ENCODE measurements around the gene ITGA2B. TPM values are rescaled to one million over a fixed set of nuclear protein-coding genes. Genes with fewer than 3 reads are reported as not detected.

ITGA2B gene
- total RNA-seq: 10 to 100 TPM in 1 of 4 donors, 1 to 10 TPM in 3; 3.9 to 14.3 (median 8.6) TPM
- polyA plus RNA-seq: 3.4 TPM
- long read RNA-seq, donor 1, partial matches to known transcripts: 6 of 21 reads
- long read RNA-seq, donor 1, other reads (novel, unspliced or antisense): 15 of 21 reads
- long read RNA-seq, donor 2, partial matches to known transcripts: 0 of 8 reads
- long read RNA-seq, donor 2, other reads (novel, unspliced or antisense): 8 of 8 reads
- long read RNA-seq, donor 3, partial matches to known transcripts: 8 of 17 reads
- long read RNA-seq, donor 3, other reads (novel, unspliced or antisense): 9 of 17 reads
- long read RNA-seq, donor 4, partial matches to known transcripts: 4 of 14 reads
- long read RNA-seq, donor 4, other reads (novel, unspliced or antisense): 10 of 14 reads

DNA sequence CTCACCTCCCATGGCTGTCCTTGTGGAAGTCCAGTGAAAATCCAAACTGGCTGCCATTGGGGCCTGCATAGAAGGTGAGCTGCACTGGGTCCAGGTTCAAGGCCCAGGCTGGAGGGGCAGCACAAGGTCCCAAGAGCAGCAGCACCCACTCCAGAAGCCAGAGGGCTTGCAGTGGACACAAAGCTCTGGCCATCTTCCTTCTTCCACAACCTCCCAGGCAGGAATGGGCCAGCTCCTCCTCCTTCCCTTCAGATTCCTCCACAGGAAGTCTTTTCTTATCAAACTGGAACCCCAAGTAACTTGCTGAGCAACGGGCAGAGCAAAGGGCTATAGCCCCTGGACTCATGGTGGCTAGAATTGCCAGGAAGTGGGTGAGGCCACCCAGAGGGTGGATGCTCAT is at the start of gene ITGA2B:
ITGA2B (minus strand) TSS at position 369 of the 400 bp plus-strand sequence; CDS start at position 193, 176 bp downstream.
- no peak within 1 kb of the TSS for H3K4me3 ChIP-seq (ENCODE audit: low read length)
- ATAC-seq (no peak), DNase-seq (no peak)
- peaks cover 4% of the 10 kb centered on the region for H3K4me1 ChIP-seq (ENCODE audit: control insufficient read depth, insufficient read depth, low read length)
- intact Hi-C loops (cut with DNase I): no loop called here
- H3K27me3 ChIP-seq (ENCODE audit: control insufficient read depth, insufficient read depth): no peaks in the 10 kb centered on the region
- no peaks in the 10 kb centered on the region for H3K9me3 ChIP-seq (ENCODE audit: control insufficient read depth, low read length)
- WGBS: 36% methylated on average over 1 of the region's 1 CpG
- no peak within 1 kb of the TSS for H3K27ac ChIP-seq (ENCODE audit: low read length)

DNA sequence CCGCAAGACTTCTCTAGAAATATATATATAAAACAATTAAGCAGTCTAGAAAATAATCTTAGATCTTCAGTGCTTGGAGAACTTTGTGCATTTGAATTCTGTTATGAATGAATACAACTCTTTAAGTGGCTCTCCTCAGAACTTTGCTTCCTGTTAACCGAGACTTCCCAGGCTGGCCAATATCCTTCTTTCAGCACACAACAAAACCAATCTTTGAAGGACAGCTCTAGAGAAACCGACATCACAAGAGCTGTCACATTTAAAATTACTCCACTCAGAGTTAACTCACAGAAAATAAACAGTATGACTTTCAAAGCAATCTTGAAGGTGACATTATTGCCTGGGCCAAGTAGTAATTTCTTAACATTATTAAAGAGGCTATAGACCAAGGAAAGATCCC is 49.7 kb upstream of the ITGA2B start:
- no peaks in the 10 kb centered on the region for H3K9me3 ChIP-seq (ENCODE audit: control insufficient read depth, low read length)
- peaks cover 1% of the 10 kb centered on the region for H3K4me1 ChIP-seq (ENCODE audit: control insufficient read depth, insufficient read depth, low read length)
- H3K27ac ChIP-seq (ENCODE audit: low read length): no peak overlapping the region
- WGBS: 44% methylated on average over 3 of the region's 3 CpGs
- ATAC-seq (peak; percentile 31 to 55), DNase-seq (no peak)
- intact Hi-C loops (cut with DNase I): loop anchor here in 1 of 4 donors (10.0 kb wide), 1 partner anchor 56 kb away; no protein-coding TSS in a partner anchor
- H3K4me3 ChIP-seq (ENCODE audit: low read length): no peak overlapping the region
- no peaks in the 10 kb centered on the region for H3K27me3 ChIP-seq (ENCODE audit: control insufficient read depth, insufficient read depth)

DNA sequence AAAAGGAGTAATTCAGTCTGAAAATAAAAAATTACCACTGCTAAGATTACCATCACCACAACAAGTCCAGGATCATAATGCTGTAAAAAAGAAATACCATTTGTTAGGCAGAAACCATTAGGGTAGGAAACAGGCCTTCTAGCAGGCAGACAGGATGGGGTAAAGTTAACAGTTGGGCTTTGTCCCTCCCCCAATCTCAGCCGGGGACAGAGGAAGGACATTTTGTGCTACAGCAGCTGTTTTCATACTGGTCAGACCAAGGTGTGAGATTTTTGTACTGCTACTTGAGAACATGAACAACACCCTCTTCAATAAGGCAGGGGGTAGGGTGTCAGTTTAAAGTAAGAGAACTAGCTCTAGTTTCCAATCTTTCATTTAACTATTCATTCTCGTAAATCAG is 49.2 kb upstream of the ITGA2B start:
- no peaks in the 10 kb centered on the region for H3K27me3 ChIP-seq (ENCODE audit: control insufficient read depth, insufficient read depth)
- no peaks in the 10 kb centered on the region for H3K9me3 ChIP-seq (ENCODE audit: control insufficient read depth, low read length)
- WGBS: 36% methylated on average over 2 of the region's 2 CpGs
- ATAC-seq (peak; percentile 90 to 94), DNase-seq (peak in 1 of 3 donors; percentile 67)
- intact Hi-C loops (cut with DNase I): loop anchor here in 1 of 4 donors (10.0 kb wide), 1 partner anchor 56 kb away; no protein-coding TSS in a partner anchor
- peak overlapping the region; percentile 17 for H3K27ac ChIP-seq (ENCODE audit: low read length)
- no peak overlapping the region for H3K4me3 ChIP-seq (ENCODE audit: low read length)
- H3K4me1 ChIP-seq (ENCODE audit: control insufficient read depth, insufficient read depth, low read length): peaks cover 1% of the 10 kb centered on the region

DNA sequence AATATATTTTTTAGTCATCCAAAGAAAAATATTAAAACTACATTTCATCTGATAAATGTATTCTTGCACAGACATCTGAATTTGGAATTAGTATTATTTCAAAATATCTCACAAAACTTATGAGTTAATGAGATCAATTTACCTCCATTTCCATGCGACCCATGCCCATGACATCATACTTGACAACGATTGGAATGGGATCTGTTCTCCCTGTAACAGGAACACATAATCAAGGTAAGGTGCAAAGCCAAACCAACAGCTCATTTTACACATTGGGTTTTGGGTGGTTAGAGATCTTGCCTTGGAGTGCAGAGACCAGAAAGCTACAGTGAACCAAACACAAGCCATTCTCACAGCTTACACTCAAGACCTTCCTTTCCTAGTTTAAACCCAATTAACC is 46.9 kb upstream of the ITGA2B start:
- no peaks in the 10 kb centered on the region for H3K27me3 ChIP-seq (ENCODE audit: control insufficient read depth, insufficient read depth)
- H3K4me1 ChIP-seq (ENCODE audit: control insufficient read depth, insufficient read depth, low read length): peaks cover 1% of the 10 kb centered on the region

DNA sequence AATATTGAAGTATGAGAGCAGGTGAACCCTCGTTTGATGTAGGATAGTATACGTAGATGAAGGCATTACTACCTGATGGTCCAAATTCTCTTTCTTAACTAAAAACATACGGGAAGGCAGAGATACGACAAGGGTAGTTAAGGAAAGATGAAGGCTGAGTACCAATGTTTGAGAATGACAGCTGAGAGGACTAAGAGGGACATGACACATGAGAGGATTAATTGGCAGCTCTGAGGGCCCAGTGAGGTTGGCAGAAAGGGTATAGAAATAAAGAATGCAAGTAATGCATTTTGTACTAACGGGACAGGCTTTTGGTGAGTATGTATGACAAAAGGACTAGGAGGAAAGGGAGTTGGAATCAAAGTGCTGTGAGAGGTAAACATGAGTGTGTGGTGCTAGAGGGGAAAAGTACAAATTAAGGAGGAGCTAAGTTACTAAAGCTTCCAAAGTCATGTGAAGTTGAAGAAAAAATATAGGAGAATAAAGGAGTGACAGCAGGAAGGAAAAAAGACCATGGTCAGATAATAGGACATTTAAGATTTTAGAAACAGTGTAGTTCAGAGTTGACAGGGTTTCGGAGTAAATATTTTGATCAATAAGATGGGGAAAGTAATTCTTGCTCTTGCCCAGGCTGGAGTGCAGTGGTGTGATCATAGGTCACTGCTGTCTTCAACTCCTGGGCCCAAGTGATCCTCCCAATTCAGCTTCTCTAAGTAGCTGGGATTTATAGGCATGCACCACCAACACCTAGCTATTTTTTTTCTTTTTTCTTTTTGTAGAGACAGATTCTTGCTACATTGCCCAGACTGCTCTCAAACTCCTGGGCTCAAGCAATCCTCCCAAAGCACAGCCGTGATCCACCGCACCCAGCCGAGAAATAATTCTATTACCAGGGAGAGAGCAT is 43.1 kb upstream of the ITGA2B start:
- peak overlapping the region; percentile 50 for H3K27ac ChIP-seq (ENCODE audit: low read length)
- no peak for DNase-seq
- no peaks in the 10 kb centered on the region for H3K4me1 ChIP-seq (ENCODE audit: control insufficient read depth, insufficient read depth, low read length)
- intact Hi-C loops (cut with DNase I): loop anchor here in 1 of 4 donors (10.0 kb wide), 1 partner anchor 62 kb away; no protein-coding TSS in a partner anchor
- H3K4me3 ChIP-seq (ENCODE audit: low read length): no peak overlapping the region
- peak in 1 of 2 donors; percentile 33 for ATAC-seq
- 79% methylated on average over 9 of the region's 9 CpGs for WGBS
- H3K27me3 ChIP-seq (ENCODE audit: control insufficient read depth, insufficient read depth): no peaks in the 10 kb centered on the region
- no peaks in the 10 kb centered on the region for H3K9me3 ChIP-seq (ENCODE audit: control insufficient read depth, low read length)

More for the DNA sequence above, 46.9 kb upstream of the ITGA2B start:
- no peak overlapping the region for H3K4me3 ChIP-seq (ENCODE audit: low read length)
- no peaks in the 10 kb centered on the region for H3K9me3 ChIP-seq (ENCODE audit: control insufficient read depth, low read length)
- ATAC-seq: no peak
- DNase-seq: no peak
- 74% methylated on average over 2 of the region's 2 CpGs for WGBS
- intact Hi-C loops (cut with DNase I): loop anchor here in 1 of 4 donors (10.0 kb wide), 1 partner anchor 58 kb away; no protein-coding TSS in a partner anchor
- H3K27ac ChIP-seq (ENCODE audit: low read length): peak overlapping the region; percentile 1

DNA sequence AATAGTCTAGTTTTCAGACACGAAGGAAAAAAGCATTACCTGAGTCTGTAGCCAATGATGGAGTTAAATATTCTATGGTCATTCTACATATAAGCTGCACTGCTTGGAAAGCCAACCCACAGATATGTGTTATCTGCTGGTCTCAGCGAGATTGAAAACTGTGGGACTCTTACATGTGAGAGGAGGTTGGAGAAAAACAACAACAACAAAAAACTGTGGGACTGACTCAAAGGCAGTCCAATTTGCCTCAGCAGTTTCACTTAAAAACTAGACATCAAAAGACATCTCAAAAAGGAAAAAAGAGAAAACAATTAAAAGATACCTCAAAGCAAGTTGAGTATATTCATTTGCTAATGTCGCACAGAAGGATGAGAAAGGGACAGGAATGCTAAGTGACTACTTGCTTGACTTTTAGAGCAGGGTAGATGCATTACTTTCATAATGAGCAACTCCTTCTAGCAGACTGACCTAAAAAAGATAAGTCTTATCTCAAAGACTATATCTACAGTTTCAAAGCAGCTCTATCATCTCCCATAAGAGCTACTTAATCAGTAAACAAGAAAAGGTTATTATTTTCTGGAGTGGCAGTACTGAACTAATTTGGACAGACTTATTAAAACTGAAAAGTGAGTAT is 35.5 kb upstream of the ITGA2B start:
- DNase-seq (no peak), ATAC-seq (no peak)
- intact Hi-C loops (cut with DNase I): no loop called here

DNA sequence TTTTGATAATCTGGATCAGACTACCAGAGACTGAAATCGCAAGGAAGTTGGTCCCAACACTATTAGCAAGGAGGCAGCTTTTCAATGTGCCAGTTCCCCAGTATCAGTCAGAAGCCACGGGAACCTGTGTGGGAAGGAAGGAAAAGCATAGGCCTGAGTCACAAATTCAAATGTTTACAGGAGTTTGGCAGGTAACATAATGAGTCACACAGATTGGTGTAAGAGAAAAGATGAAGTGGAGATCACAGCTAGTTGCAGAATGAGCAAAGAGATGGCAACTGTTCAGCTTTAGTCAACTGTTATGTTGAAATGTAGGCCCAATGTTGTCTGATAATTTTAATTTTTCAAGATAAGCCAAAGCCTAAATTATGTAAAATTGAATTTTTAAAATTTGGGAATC is 28.1 kb upstream of the ITGA2B start:
- Histone ChIP-seq H3K9me3 (ENCODE audit: control insufficient read depth, low read length) (no peaks in the 10 kb centered on the region), H3K27me3 (ENCODE audit: control insufficient read depth, insufficient read depth) (no peaks in the 10 kb centered on the region), H3K27ac (ENCODE audit: low read length) (no peak overlapping the region), H3K4me3 (ENCODE audit: low read length) (no peak overlapping the region), H3K4me1 (ENCODE audit: control insufficient read depth, insufficient read depth, low read length) (no peaks in the 10 kb centered on the region)
- 86% methylated on average over 2 of the region's 2 CpGs for WGBS
- ATAC-seq (no peak), DNase-seq (no peak)
- intact Hi-C loops (cut with DNase I): loop anchor here in 1 of 4 donors (10.0 kb wide), 1 partner anchor 87 kb away; the partner anchor contains the start of gene GPATCH8

More for the DNA sequence above, 35.5 kb upstream of the ITGA2B start:
- no peaks in the 10 kb centered on the region for H3K4me1 ChIP-seq (ENCODE audit: control insufficient read depth, insufficient read depth, low read length)
- H3K4me3 ChIP-seq (ENCODE audit: low read length): no peak overlapping the region
- WGBS: 77% methylated on average over 3 of the region's 3 CpGs
- no peak overlapping the region for H3K27ac ChIP-seq (ENCODE audit: low read length)
- H3K9me3 ChIP-seq (ENCODE audit: control insufficient read depth, low read length): no peaks in the 10 kb centered on the region
- no peaks in the 10 kb centered on the region for H3K27me3 ChIP-seq (ENCODE audit: control insufficient read depth, insufficient read depth)

DNA sequence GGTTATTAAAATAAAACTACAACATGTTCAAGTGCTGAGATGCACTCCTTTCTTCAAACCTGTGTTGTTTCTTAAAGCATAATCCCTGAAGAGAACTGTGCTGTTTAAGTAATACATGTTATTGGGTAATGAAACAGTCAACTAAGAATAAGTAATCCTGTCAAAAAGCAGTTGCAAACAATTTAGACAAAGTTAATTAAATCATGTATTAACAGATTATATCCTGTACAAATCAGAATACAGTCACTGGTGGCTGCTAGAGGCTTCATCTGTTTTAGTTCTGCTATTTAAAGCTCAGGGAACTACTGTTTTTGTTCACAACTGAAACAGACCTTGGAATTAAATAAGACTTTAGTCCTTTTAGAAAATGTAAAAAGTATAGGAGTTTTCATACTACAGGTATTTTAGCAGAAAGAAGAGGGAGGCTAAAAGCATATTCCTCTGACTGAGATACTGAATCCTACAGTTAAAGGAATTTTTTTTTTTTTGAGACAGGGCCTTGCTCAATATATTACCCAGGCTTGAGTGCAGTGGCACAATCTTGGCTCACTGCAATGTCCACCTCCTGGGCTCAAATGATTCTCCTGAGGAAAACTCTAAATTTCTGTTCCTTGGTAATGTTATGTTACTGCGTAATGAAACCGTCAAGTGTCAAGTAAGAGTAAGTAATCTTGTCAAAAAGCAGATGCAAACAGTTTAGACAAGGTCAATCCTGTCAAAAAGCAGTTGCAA is 27.3 kb upstream of the ITGA2B start:
- Histone ChIP-seq H3K4me3 (ENCODE audit: low read length) (no peak overlapping the region), H3K9me3 (ENCODE audit: control insufficient read depth, low read length) (no peaks in the 10 kb centered on the region), H3K27ac (ENCODE audit: low read length) (no peak overlapping the region), H3K4me1 (ENCODE audit: control insufficient read depth, insufficient read depth, low read length) (no peaks in the 10 kb centered on the region), H3K27me3 (ENCODE audit: control insufficient read depth, insufficient read depth) (no peaks in the 10 kb centered on the region)
- ATAC-seq (no peak), DNase-seq (no peak)
- WGBS: 95% methylated on average over 2 of the region's 2 CpGs
- intact Hi-C loops (cut with DNase I): loop anchor here in 1 of 4 donors (10.0 kb wide), 1 partner anchor 88 kb away; the partner anchor contains the start of gene GPATCH8

DNA sequence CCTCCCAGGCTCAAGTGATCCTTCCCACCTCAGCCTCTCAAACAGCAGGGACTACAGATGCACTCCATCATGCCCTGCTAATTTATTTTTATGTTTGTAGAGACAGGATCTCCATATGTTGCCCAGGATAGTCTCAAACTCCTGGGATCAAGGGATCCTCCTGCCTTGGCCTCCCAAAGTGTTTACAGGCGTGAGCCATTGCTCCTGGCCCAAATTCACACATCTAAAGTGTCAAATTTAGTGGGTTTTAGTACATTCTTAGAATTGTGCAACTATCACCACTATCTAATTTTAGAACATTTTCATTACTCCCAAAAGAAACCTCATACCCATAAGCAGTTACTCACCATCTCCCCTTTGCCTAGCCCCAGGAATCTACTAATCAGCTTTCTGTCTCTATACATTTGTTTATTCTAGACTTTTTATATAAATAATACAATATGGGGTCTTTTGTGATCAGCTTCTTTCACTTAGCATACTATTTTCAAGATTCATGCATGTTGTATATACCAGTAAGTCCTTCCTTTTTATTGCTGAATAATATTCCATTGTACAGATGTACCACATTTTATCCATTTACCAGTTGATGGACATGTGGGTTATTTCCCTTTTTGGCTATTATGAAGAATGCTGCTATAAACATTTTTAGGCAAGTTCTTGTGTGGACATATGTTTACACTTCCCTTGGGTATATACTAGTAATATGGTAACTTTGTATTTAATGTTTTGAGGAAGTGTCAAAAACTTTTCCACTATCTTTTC is 25.1 kb upstream of the ITGA2B start:
- WGBS: 100% methylated on average over 1 of the region's 1 CpG
- no peak for ATAC-seq

More for the DNA sequence above, 25.1 kb upstream of the ITGA2B start:
- Histone ChIP-seq H3K27me3 (ENCODE audit: control insufficient read depth, insufficient read depth) (no peaks in the 10 kb centered on the region), H3K9me3 (ENCODE audit: control insufficient read depth, low read length) (no peaks in the 10 kb centered on the region), H3K4me3 (ENCODE audit: low read length) (no peak overlapping the region), H3K27ac (ENCODE audit: low read length) (no peak overlapping the region), H3K4me1 (ENCODE audit: control insufficient read depth, insufficient read depth, low read length) (no peaks in the 10 kb centered on the region)
- no peak for DNase-seq
- intact Hi-C loops (cut with DNase I): loop anchor here in 1 of 4 donors (10.0 kb wide), 1 partner anchor 90 kb away; the partner anchor contains the start of gene GPATCH8
